DMS114 treated with DMSO at 0.1 percent for 48 hours (cell line): ENCODE results near the gene SNAPC5.
"Not testable (repeated sequence)": the region's sequence is repeated elsewhere in the genome, so short reads cannot be mapped to it uniquely, and the experiment has no call there.

Experiments
- DNase-seq: peaks from one replicate; lab custom pipeline; 2025; ENCODE audit not compliant: unreplicated experiment; lab: John Stamatoyannopoulos, UW

SNAPC5 gene

GRCh38 chr15:66497502-66498455 is at the start of gene SNAPC5:
Gene SNAPC5 (minus strand): TSS chr15:66497762. CDS start chr15:66497731, 31 bp downstream.
- DNase-seq, result peak; percentile 94

GRCh38 chr15:66545255-66545654 is 47.7 kb upstream of the SNAPC5 start:
- DNase-seq, result no peak

GRCh38 chr15:66542896-66543295 is 45.3 kb upstream of the SNAPC5 start:
- DNase-seq, result no peak

- no peak for DNase-seq
Observed at GRCh38 chr15:66535056-66535455, 37.5 kb upstream of the SNAPC5 start.

- no peak for DNase-seq
Observed at GRCh38 chr15:66524838-66525237, 27.3 kb upstream of the SNAPC5 start.

- no peak for DNase-seq
Observed at GRCh38 chr15:66523926-66524325, 26.4 kb upstream of the SNAPC5 start.

GRCh38 chr15:66515901-66516322 is 18.4 kb upstream of the SNAPC5 start:
- no peak for DNase-seq

- no peak for DNase-seq
Observed at GRCh38 chr15:66514586-66514985, 17.0 kb upstream of the SNAPC5 start.

- no peak for DNase-seq
Observed at GRCh38 chr15:66508293-66508883, 10.8 kb upstream of the SNAPC5 start.

GRCh38 chr15:66505818-66506217 is 8.3 kb upstream of the SNAPC5 start:
- DNase-seq, result no peak

GRCh38 chr15:66505430-66505811 is 7.9 kb upstream of the SNAPC5 start:
- no peak for DNase-seq

- DNase-seq, result peak; percentile 90
Observed at GRCh38 chr15:66504563-66505429, 7.2 kb upstream of the SNAPC5 start, which contains the start of the genes RPL4 and ZWILCH. Gene RPL4 (minus strand): TSS chr15:66504855. CDS start chr15:66504790, 65 bp downstream. Gene ZWILCH (plus strand): TSS chr15:66505326. CDS start chr15:66505339, 13 bp downstream.

GRCh38 chr15:66503780-66504562 is 6.4 kb upstream of the SNAPC5 start:
- DNase-seq, result no peak

- DNase-seq, result not testable (repeated sequence)
Observed at GRCh38 chr15:66503041-66503648, 5.6 kb upstream of the SNAPC5 start.

GRCh38 chr15:66502491-66502890 is 4.9 kb upstream of the SNAPC5 start:
- DNase-seq, result no peak

GRCh38 chr15:66500346-66500745 is 2.8 kb upstream of the SNAPC5 start:
- DNase-seq, result not testable (repeated sequence)

GRCh38 chr15:66498501-66499386 is 1.2 kb upstream of the SNAPC5 start:
- peak; percentile 64 for DNase-seq

- DNase-seq, result peak; percentile 31
Observed at GRCh38 chr15:66496951-66497501, 536 bp downstream of the SNAPC5 start.

- no peak for DNase-seq
Observed at GRCh38 chr15:66494262-66494661, 3.3 kb downstream of the SNAPC5 start.
